SHP77 treated with DMSO at 0.1 percent for 48 hours (cell line): Measurements from ENCODE around the gene SENP6.
"Not testable (repeated sequence)": the region's sequence is repeated elsewhere in the genome, so short reads cannot be mapped to it uniquely, and the experiment has no call there.

ENCODE experiments used
- DNase-seq: peaks from one replicate; lab custom pipeline; 2025; lab: John Stamatoyannopoulos, UW

The SENP6 gene

GRCh38 chr6:75601304-75602245 is at the start of gene SENP6:
Gene SENP6, plus strand, starts transcription at chr6:75601880. Its CDS starts 645 bp downstream, at chr6:75602525.
- peak; percentile 35 for DNase-seq

- no peak for DNase-seq
Observed at GRCh38 chr6:75556240-75556639, 45.4 kb upstream of the SENP6 start.

- DNase-seq = no peak
Observed at GRCh38 chr6:75557068-75557467, 44.6 kb upstream of the SENP6 start.

- DNase-seq = no peak
Observed at GRCh38 chr6:75563032-75563431, 38.6 kb upstream of the SENP6 start.

- no peak for DNase-seq
Observed at GRCh38 chr6:75566137-75566767, 35.4 kb upstream of the SENP6 start.

GRCh38 chr6:75568100-75568499 is 33.6 kb upstream of the SENP6 start:
- no peak for DNase-seq

GRCh38 chr6:75568965-75569364 is 32.7 kb upstream of the SENP6 start:
- no peak for DNase-seq

GRCh38 chr6:75570671-75571070 is 31.0 kb upstream of the SENP6 start:
- not testable (repeated sequence) for DNase-seq

- no peak for DNase-seq
Observed at GRCh38 chr6:75572072-75572471, 29.6 kb upstream of the SENP6 start.

- no peak for DNase-seq
Observed at GRCh38 chr6:75579951-75580350, 21.7 kb upstream of the SENP6 start.

- DNase-seq = no peak
Observed at GRCh38 chr6:75581231-75581630, 20.4 kb upstream of the SENP6 start.

GRCh38 chr6:75584552-75584951 is 17.1 kb upstream of the SENP6 start:
- not testable (repeated sequence) for DNase-seq

- DNase-seq = no peak
Observed at GRCh38 chr6:75588948-75589347, 12.7 kb upstream of the SENP6 start.

GRCh38 chr6:75590370-75590769 is 11.3 kb upstream of the SENP6 start:
- DNase-seq = no peak

GRCh38 chr6:75596380-75596779 is 5.3 kb upstream of the SENP6 start:
- not testable (repeated sequence) for DNase-seq

GRCh38 chr6:75600768-75601167 is 912 bp upstream of the SENP6 start:
- no peak for DNase-seq

- no peak for DNase-seq
Observed at GRCh38 chr6:75602246-75603105, 796 bp downstream of the SENP6 start.

GRCh38 chr6:75603106-75603420 is 1.4 kb downstream of the SENP6 start:
- DNase-seq = no peak

- no peak for DNase-seq
Observed at GRCh38 chr6:75604294-75604693, 2.6 kb downstream of the SENP6 start.

- DNase-seq = no peak
Observed at GRCh38 chr6:75605635-75606034, 4.0 kb downstream of the SENP6 start.

- no peak for DNase-seq
Observed at GRCh38 chr6:75608304-75608703, 6.6 kb downstream of the SENP6 start.

GRCh38 chr6:75608956-75609533 is 7.4 kb downstream of the SENP6 start:
- no peak for DNase-seq
